Esophagus squamous epithelium (tissue), 4 donors: ENCODE data around the gene LCE1F.

ENCODE experiments used
- POLR2A ChIP-seq, 4 donors: fragments of 450-650 bp; IDR thresholded peaks; one replicate each; pipeline ENCODE4 v1.6.1; 2017; ENCODE audit warnings: antibody characterized with exemption in 4 of 4, mild to moderate bottlenecking in 4 of 4, moderate library complexity in 3 of 4
- TF ChIP-seq, protein P1 (sequence below), 6 experiments: fragments of 450-650 bp in 4 of 6; fragments of 200-600 bp in 2 of 6; sonication (generic) in 2 of 6; IDR thresholded peaks; one replicate each; pipeline ENCODE4 v1.5.1; 2016 to 2019; ENCODE audit warnings: antibody characterized with exemption in 6 of 6, mild to moderate bottlenecking in 4 of 6, moderate library complexity in 4 of 6

DNA sequence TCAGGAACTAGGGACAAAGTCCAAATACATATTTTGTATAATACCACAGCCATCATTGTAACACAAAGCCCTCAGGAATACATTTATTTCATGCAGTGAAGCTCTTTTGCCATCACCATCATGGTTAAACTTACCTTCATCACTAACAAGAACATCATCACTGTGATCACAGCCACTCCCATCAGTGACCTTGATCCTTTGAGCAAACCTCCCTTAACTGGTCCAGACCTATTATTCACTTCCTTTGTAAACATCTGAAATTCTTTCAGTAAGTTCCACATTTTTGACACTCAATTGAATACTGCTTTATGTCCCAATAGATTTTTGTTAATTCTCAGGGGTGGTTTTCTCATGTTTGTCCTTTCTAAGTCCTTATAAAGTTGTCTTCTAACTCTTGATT, 33.3 kb upstream of the LCE1F start:
- TF ChIP-seq, protein P1, sequence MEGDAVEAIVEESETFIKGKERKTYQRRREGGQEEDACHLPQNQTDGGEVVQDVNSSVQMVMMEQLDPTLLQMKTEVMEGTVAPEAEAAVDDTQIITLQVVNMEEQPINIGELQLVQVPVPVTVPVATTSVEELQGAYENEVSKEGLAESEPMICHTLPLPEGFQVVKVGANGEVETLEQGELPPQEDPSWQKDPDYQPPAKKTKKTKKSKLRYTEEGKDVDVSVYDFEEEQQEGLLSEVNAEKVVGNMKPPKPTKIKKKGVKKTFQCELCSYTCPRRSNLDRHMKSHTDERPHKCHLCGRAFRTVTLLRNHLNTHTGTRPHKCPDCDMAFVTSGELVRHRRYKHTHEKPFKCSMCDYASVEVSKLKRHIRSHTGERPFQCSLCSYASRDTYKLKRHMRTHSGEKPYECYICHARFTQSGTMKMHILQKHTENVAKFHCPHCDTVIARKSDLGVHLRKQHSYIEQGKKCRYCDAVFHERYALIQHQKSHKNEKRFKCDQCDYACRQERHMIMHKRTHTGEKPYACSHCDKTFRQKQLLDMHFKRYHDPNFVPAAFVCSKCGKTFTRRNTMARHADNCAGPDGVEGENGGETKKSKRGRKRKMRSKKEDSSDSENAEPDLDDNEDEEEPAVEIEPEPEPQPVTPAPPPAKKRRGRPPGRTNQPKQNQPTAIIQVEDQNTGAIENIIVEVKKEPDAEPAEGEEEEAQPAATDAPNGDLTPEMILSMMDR (IDR thresholded peaks at IDR 0.05): no peak
- no peak for TF ChIP-seq POLR2A (IDR thresholded peaks at IDR 0.05)
